ENCODE measurements around the gene TAOK2. TPM values are rescaled to one million over a fixed set of nuclear protein-coding genes. Genes with fewer than 3 reads are reported as not detected.
"Not testable (repeated sequence)": the region's sequence is repeated elsewhere in the genome, so short reads cannot be mapped to it uniquely, and the experiment has no call there.

Gene TAOK2
- polyA plus RNA-seq, 2 of the 4 experiments (the other 2 are of a cell fraction), result 13.7 to 30.8 TPM

DNA sequence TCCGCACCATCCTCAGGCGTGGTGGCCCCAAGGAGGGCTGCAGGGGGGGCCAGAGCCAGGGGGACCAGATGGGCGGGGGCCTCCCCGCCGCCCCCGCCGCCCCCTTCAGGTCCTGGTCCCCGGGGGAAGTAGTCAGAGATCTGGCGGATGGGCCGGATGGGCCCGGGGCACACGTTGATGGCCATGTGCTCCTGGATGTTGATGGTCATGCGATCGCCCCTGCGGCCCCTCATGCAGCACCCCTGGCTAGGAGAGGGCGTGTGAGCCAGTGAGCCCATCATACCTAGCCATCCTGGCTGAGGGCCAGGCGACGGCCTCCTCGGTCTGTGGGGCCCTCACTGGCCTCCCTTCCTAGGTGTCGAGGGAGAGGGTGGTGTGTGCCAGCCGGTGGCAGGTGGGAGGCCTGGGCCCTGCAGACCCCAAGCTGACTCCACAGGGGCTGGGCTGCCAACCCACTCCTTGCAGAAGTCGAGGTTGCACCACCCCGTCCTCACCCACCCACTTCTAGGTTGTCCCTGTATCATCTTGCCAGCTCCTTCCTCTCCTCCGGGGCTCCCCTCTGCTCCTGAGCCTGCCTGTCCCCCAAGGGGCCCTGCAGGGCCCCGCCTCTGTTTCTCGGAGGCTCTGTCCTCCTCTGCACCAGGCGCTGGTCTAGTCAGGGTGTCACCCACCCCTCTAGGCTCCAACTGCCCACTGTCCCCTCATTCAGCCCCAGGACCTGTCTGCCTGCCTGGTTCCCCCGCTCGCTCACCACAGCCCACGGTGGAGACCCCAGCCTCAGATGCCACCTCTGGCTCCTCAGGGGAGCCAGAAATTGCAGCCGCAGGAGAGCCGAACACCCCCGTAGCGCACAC, 36.5 kb downstream of the TAOK2 start:
- no peak for DNase-seq (ENCODE audit: low read depth in 1 of 2, low spot score in 1 of 2)
- ATAC-seq, result peak in 1 of 2 experiments; percentile 18; a peak in 3 of 6 replicates
- TF ChIP-seq GATA3 (IDR thresholded peaks at IDR 0.05; ENCODE audit: borderline replicate concordance), result no peak
- peak overlapping the region; percentile 91 for H3K4me2 ChIP-seq
- no peaks in the 10 kb centered on the region for H3K9me3 ChIP-seq
- H3K4me3 ChIP-seq, result peak overlapping the region; percentile 62
- CTCF ChIA-PET, result interaction anchor here (1.0 to 3.2 kb wide), 7 partner anchors 11 to 149 kb away, joined by 3 to 9 read pairs (median 4); partner anchors contain the start of genes ASPHD1 and CDIPT
- 84% methylated on average over 26 of the region's 34 CpGs for WGBS (ENCODE audit: missing lambda C conversion rate)
- peaks cover 5% of the 10 kb centered on the region; the same call in 2 of the 3 replicates for H3K4me1 ChIP-seq
- no peak for FAIRE-seq
- peak overlapping the region; percentile 48 to 82; a peak in 4 of 6 replicates for H3K27ac ChIP-seq
- POLR2A ChIA-PET, result no interaction called here

DNA sequence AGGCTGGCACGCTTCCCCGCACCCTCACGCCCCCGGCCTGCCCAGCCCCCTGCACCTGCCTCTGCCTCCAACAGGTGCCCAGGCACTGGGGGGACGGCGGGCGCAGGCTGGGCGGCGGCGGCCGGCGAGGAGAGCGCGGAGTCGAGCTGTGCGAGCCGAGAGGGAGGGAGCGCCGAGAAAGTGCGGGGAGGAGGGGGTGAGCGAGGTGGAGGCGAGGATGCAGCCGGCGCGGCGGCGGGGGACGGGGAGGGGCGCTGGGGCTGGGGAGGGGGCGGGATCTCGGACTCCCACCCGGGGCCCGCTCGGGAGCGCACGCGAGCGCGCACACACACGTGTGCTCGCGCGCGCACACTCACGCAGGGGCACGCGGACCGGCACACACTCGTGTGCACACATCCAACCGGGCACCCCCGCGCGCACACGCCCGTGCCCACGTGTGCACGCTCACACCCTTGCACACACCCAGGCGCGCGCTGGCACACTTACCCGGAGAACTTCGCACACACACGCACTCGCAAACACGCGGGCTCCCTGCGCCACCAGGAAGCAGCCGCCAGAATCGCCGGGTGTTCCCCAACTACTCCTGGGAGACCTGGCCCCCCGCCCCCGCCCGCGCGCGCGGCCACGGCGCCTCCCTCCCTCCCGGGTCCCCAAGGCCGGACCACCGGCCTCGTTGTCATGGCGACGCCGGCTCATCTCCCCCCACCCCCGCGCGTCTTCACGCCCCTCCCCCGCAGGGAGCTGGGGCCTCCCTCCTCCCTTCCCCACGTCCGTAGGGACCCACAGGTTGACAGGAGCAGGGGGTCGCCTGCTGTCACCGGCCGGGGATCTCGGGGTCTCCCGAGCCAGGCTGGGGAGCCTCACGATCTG, 37.4 kb downstream of the TAOK2 start, which contains the start of gene DOC2A:
DOC2A (minus strand) TSS at position 184 of the 870 bp plus-strand sequence. CDS start 805 bp downstream, outside the sequence.
- TF ChIP-seq MAX (IDR thresholded peaks at IDR 0.05) (peak; percentile 78), E2F6 (IDR thresholded peaks at IDR 0.05; ENCODE audit: borderline replicate concordance, low read depth) (peak; percentile 75), NPAS2 (CRISPR knock-in tag; IDR thresholded peaks at IDR 0.05; ENCODE audit: borderline replicate concordance) (no peak)
- TF ChIP-seq, protein P1, sequence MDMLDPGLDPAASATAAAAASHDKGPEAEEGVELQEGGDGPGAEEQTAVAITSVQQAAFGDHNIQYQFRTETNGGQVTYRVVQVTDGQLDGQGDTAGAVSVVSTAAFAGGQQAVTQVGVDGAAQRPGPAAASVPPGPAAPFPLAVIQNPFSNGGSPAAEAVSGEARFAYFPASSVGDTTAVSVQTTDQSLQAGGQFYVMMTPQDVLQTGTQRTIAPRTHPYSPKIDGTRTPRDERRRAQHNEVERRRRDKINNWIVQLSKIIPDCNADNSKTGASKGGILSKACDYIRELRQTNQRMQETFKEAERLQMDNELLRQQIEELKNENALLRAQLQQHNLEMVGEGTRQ (IDR thresholded peaks at IDR 0.05), result no peak
- Histone ChIP-seq H3K4me2 (peak within 1 kb of the TSS; percentile 91), H3K9me3 (no peaks in the 10 kb centered on the region), H3K27ac (peak within 1 kb of the TSS; percentile 48 to 82; a peak in 5 of 6 replicates), H3K4me3 (peak within 1 kb of the TSS; percentile 62), H3K4me1 (0 out of 3 replicates have a peak, but pooled peaks cover 3% of the 10 kb centered on the region)
- WGBS (ENCODE audit: missing lambda C conversion rate), result 16% methylated on average over 22 of the region's 99 CpGs
- ChIA-PET POLR2A (no interaction called here), CTCF (interaction anchor here (1.1 to 3.2 kb wide), 3 partner anchors 10 to 147 kb away, joined by 4 to 9 read pairs (median 7); partner anchors contain the start of gene CDIPT)
- no peak for DNase-seq (ENCODE audit: low read depth in 1 of 2, low spot score in 1 of 2)
- ATAC-seq, result peak; percentile 57 to 62
- FAIRE-seq, result no peak

GRCh38 chr16:30011714-30012504, 38.2 kb downstream of the TAOK2 start:
- POLR2A ChIA-PET, result no interaction called here
- WGBS (ENCODE audit: missing lambda C conversion rate), result 88% methylated on average over 31 of the region's 31 CpGs
- CTCF ChIA-PET, result interaction anchor here (1.0 kb wide), 2 partner anchors 16 to 155 kb away, joined by 3 read pairs; partner anchors contain the start of gene INO80E
- Histone ChIP-seq H3K27ac (peak overlapping the region; percentile 48 to 82; a peak in 4 of 6 replicates), H3K4me1 (0 out of 3 replicates have a peak, but pooled peaks cover 3% of the 10 kb centered on the region), H3K9me3 (no peaks in the 10 kb centered on the region), H3K4me3 (peak overlapping the region; percentile 62), H3K4me2 (peak overlapping the region; percentile 91)
- ATAC-seq, result no peak
- FAIRE-seq, result no peak
- no peak for DNase-seq (ENCODE audit: low read depth in 1 of 2, low spot score in 1 of 2)
- TF ChIP-seq HOXB5 (CRISPR knock-in tag; IDR thresholded peaks at IDR 0.05), result no peak
- no peak for TF ChIP-seq RNF2 (IDR thresholded peaks at IDR 0.05; ENCODE audit: borderline replicate concordance, low read depth)
- TF ChIP-seq TFCP2L1 (CRISPR knock-in tag; IDR thresholded peaks at IDR 0.05), result no peak
- no peak for TF ChIP-seq EHMT2 (IDR thresholded peaks at IDR 0.05; ENCODE audit: low read depth)
- TF ChIP-seq RAD21 (conservative IDR thresholded peaks at IDR 0.05 in 1 of 2, IDR thresholded peaks at IDR 0.05 in 1 of 2), result no peak
- no peak for TF ChIP-seq FOXS1 (CRISPR knock-in tag; IDR thresholded peaks at IDR 0.05)
- no peak for TF ChIP-seq MYC (IDR thresholded peaks at IDR 0.05; ENCODE audit: borderline replicate concordance, low read length)

- CTCF ChIA-PET, result interaction anchor here (1.0 to 1.8 kb wide), 5 partner anchors 8 to 312 kb away, joined by 3 to 9 read pairs (median 3); partner anchors contain the start of genes INO80E and TLCD3B
- POLR2A ChIA-PET, result not testable (repeated sequence)
Observed at GRCh38 chr16:30012598-30012997, 38.9 kb downstream of the TAOK2 start.

GRCh38 chr16:30015450-30015849, 41.8 kb downstream of the TAOK2 start:
- 89% methylated on average over 7 of the region's 7 CpGs for WGBS (ENCODE audit: missing lambda C conversion rate)

More at GRCh38 chr16:30012598-30012997, 38.9 kb downstream of the TAOK2 start:
- H3K4me1 ChIP-seq; ATAC-seq; H3K4me2 ChIP-seq; H3K27ac ChIP-seq; DNase-seq (ENCODE audit: low read depth in 1 of 2, low spot score in 1 of 2); H3K4me3 ChIP-seq; H3K9me3 ChIP-seq; FAIRE-seq: not testable (repeated sequence)
- WGBS (ENCODE audit: missing lambda C conversion rate), result 95% methylated on average over 14 of the region's 14 CpGs

More at GRCh38 chr16:30015450-30015849, 41.8 kb downstream of the TAOK2 start:
- H3K4me2 ChIP-seq; DNase-seq (ENCODE audit: low read depth in 1 of 2, low spot score in 1 of 2); H3K9me3 ChIP-seq; POLR2A ChIA-PET; FAIRE-seq; ATAC-seq; H3K27ac ChIP-seq; H3K4me1 ChIP-seq; H3K4me3 ChIP-seq: not testable (repeated sequence)
- CTCF ChIA-PET, result interaction anchor here (0.8 to 1.5 kb wide), 7 partner anchors 8 to 208 kb away, joined by 3 to 6 read pairs (median 4); partner anchors contain the start of gene C16orf92

Data from A549 (cell line).